Measurements from ENCODE around the gene HEATR5A. TPM values are rescaled to one million over a fixed set of nuclear protein-coding genes. Genes with fewer than 3 reads are reported as not detected.
A peak's percentile ranks its signal among the peaks of the same experiment; 100 is the strongest.

HEATR5A gene
- total and polyA plus RNA-seq, 2 of the 13 experiments (the other 11 are each of a cell fraction or from before 2014, with no cell fraction given), result 36.4 to 105 TPM

DNA sequence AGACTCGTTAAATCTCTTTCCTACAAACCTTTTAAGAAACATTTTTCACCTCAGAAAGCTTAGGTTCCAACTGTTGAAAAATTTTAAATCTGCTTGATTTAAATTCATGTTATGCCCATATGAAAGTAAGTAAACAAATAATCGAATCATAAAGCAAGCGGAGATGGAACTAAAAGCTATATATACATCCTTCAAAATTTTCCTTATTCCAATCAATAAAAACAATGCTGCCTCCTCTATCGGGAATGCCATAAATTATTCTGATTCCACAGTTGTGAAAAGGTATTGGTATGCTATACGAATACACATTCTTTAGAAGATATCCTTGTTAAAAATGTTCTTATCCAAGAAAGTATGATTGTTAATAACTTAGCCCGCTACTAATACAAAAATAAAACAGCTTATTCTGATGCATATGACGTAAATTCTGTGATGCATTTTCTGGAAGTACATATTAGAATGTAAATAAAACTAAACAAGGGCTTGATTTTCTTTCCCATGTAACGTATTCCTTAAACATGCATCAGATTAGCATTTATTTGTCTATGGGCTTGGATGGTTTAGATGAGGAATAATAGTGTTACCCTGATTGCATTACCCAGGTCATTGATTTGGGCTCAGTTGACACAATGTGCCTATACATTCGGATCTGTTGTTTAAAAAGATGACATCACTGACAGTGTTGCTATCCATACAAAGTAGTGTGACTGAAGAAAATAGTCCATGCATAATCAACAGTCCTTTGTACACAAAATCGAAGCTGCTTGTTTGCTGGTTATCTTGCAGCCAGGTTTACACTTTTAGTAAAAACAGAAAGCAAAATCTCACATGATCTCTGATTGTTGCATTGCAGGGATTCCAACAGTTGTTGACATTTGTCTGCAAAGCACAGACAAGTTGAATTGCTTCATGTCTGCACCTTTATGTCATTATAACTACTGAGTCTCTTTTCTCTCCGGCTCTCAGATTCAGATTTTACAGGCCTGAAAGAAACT, 37.6 kb upstream of the HEATR5A start (continued):
- 0 out of 2 replicates have a peak, but pooled peaks have one; percentile 11 for TF ChIP-seq MIER3 (CRISPR knock-in tag; IDR thresholded peaks at IDR 0.05; ENCODE audit: borderline replicate concordance)
- peak; percentile 52; the same call in 1 of the 2 replicates for TF ChIP-seq MEF2D (CRISPR knock-in tag; IDR thresholded peaks at IDR 0.05)
- TF ChIP-seq MEIS1 (CRISPR knock-in tag; IDR thresholded peaks at IDR 0.05; ENCODE audit: borderline replicate concordance), result peak; percentile 64; the same call in 1 of the 2 replicates
- TF ChIP-seq ASH2L (IDR thresholded peaks at IDR 0.05; ENCODE audit: insufficient read length, low read depth, low read length), result peak; percentile 22
- no peak for TF ChIP-seq TMF1 (CRISPR knock-in tag; IDR thresholded peaks at IDR 0.05; ENCODE audit: low read depth)
- no peak for TF ChIP-seq SRF (IDR thresholded peaks at IDR 0.05; ENCODE audit: low read depth, low read length)
- peak; percentile 73; the same call in 1 of the 2 replicates for TF ChIP-seq RXRB (CRISPR knock-in tag; IDR thresholded peaks at IDR 0.05; ENCODE audit: borderline replicate concordance)
- peak; percentile 79 for TF ChIP-seq SIX4 (CRISPR knock-in tag; IDR thresholded peaks at IDR 0.05)
- TF ChIP-seq, protein P1, sequence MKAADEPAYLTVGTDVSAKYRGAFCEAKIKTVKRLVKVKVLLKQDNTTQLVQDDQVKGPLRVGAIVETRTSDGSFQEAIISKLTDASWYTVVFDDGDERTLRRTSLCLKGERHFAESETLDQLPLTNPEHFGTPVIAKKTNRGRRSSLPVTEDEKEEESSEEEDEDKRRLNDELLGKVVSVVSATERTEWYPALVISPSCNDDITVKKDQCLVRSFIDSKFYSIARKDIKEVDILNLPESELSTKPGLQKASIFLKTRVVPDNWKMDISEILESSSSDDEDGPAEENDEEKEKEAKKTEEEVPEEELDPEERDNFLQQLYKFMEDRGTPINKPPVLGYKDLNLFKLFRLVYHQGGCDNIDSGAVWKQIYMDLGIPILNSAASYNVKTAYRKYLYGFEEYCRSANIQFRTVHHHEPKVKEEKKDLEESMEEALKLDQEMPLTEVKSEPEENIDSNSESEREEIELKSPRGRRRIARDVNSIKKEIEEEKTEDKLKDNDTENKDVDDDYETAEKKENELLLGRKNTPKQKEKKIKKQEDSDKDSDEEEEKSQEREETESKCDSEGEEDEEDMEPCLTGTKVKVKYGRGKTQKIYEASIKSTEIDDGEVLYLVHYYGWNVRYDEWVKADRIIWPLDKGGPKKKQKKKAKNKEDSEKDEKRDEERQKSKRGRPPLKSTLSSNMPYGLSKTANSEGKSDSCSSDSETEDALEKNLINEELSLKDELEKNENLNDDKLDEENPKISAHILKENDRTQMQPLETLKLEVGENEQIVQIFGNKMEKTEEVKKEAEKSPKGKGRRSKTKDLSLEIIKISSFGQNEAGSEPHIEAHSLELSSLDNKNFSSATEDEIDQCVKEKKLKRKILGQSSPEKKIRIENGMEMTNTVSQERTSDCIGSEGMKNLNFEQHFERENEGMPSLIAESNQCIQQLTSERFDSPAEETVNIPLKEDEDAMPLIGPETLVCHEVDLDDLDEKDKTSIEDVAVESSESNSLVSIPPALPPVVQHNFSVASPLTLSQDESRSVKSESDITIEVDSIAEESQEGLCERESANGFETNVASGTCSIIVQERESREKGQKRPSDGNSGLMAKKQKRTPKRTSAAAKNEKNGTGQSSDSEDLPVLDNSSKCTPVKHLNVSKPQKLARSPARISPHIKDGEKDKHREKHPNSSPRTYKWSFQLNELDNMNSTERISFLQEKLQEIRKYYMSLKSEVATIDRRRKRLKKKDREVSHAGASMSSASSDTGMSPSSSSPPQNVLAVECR (CRISPR knock-in tag; IDR thresholded peaks at IDR 0.05; ENCODE audit: borderline replicate concordance), result peak; percentile 69; the same call in 1 of the 2 replicates
- peak; percentile 81 for TF ChIP-seq RNF2 (conservative IDR thresholded peaks at IDR 0.05; ENCODE audit: low read depth)
- no peak for TF ChIP-seq AKAP8 (CRISPR knock-in tag; IDR thresholded peaks at IDR 0.05)
- TF ChIP-seq, protein P2, sequence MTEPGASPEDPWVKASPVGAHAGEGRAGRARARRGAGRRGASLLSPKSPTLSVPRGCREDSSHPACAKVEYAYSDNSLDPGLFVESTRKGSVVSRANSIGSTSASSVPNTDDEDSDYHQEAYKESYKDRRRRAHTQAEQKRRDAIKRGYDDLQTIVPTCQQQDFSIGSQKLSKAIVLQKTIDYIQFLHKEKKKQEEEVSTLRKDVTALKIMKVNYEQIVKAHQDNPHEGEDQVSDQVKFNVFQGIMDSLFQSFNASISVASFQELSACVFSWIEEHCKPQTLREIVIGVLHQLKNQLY (CRISPR knock-in tag; IDR thresholded peaks at IDR 0.05), result 0 out of 2 replicates have a peak, but pooled peaks have one; percentile 15
- TF ChIP-seq ZNF354B (CRISPR knock-in tag; IDR thresholded peaks at IDR 0.05), result peak; percentile 89; the same call in 1 of the 2 replicates
- no peak for TF ChIP-seq MAF1 (CRISPR knock-in tag; IDR thresholded peaks at IDR 0.05; ENCODE audit: borderline replicate concordance)
- TF ChIP-seq PITX1 (CRISPR knock-in tag; IDR thresholded peaks at IDR 0.05), result no peak
- TF ChIP-seq ZNF775 (CRISPR knock-in tag; IDR thresholded peaks at IDR 0.05; ENCODE audit: borderline replicate concordance), result no peak
- TF ChIP-seq BHLHE40 (IDR thresholded peaks at IDR 0.05; ENCODE audit: low read length), result peak; percentile 56; the same call in 1 of the 2 replicates
- no peak; the same call in 1 of the 2 replicates for TF ChIP-seq ZFP82 (CRISPR knock-in tag; IDR thresholded peaks at IDR 0.05; ENCODE audit: borderline replicate concordance)
- no peak for TF ChIP-seq MAZ (IDR thresholded peaks at IDR 0.05; ENCODE audit: borderline replicate concordance, low read depth, low read length)
- TF ChIP-seq MAZ (CRISPR knock-in tag; IDR thresholded peaks at IDR 0.05; ENCODE audit: low read depth), result no peak
- TF ChIP-seq TBX2 (CRISPR knock-in tag; IDR thresholded peaks at IDR 0.05; ENCODE audit: borderline replicate concordance), result peak; percentile 55; the same call in 1 of the 2 replicates
- no peak; the same call in 1 of the 2 replicates for TF ChIP-seq ZFP1 (CRISPR knock-in tag; IDR thresholded peaks at IDR 0.05)
- TF ChIP-seq ZNF879 (CRISPR knock-in tag; IDR thresholded peaks at IDR 0.05), result peak; percentile 15; the same call in 1 of the 2 replicates
